Measurements from ENCODE around the gene EPS15. TPM values are rescaled to one million over a fixed set of nuclear protein-coding genes. Genes with fewer than 3 reads are reported as not detected.

EPS15 gene
- total and polyA plus RNA-seq, 2 of the 8 experiments (the other 6 are each of a cell fraction or from before 2014, with no cell fraction given): 15.9 to 57.2 TPM

GRCh38 chr1:51325878-51326755 is 192.9 kb downstream of the EPS15 start:
- Histone ChIP-seq H4K5ac (ENCODE audit: insufficient read length, low read depth, low read length) (no peak overlapping the region), H4K91ac (replicated peaks; ENCODE audit: insufficient read length, low read length) (no peak overlapping the region), H3K23me2 (ENCODE audit: low read depth, low read length) (peaks cover 6% of the 10 kb centered on the region; the same call in 1 of the 2 replicates), H3K14ac (ENCODE audit: insufficient read length) (no peak overlapping the region), H2BK5ac (ENCODE audit: low read depth, low read length) (no peak overlapping the region), H3K27ac (ENCODE audit: low read depth, low read length) (no peak overlapping the region), H3K36me3 (ENCODE audit: control insufficient read depth in 2 of 4, insufficient read depth in 4 of 4, low read length in 3 of 4) (no peaks in the 10 kb centered on the region), H3K4me3 (ENCODE audit: extremely low read depth in 1 of 4, insufficient read depth in 2 of 4, low read depth in 3 of 4, low read length in 4 of 4) (no peak overlapping the region), H2BK120ac (replicated peaks; ENCODE audit: low read depth, low read length) (no peak overlapping the region), H3K4me1 (replicated peaks in 1 of 4; ENCODE audit: control insufficient read depth in 3 of 4, insufficient read depth in 4 of 4, low read length in 3 of 4) (peaks cover 3 to 12% (median 8%) of the 10 kb centered on the region in 4 experiments), H3K79me1 (ENCODE audit: low read depth, low read length) (no peaks in the 10 kb centered on the region), H3K23ac (ENCODE audit: insufficient read length) (no peak overlapping the region), H2AFZ (ENCODE audit: low read length) (no peak overlapping the region), H3K79me2 (ENCODE audit: control insufficient read depth in 1 of 2, insufficient read depth in 2 of 2, low read length in 2 of 2) (no peaks in the 10 kb centered on the region), H3K9me3 (ENCODE audit: insufficient read depth in 2 of 2, low read depth in 1 of 2, low read length in 1 of 2) (no peaks in the 10 kb centered on the region), H2AK5ac (ENCODE audit: low read depth, low read length) (no peak overlapping the region), H4K20me1 (replicated peaks in 1 of 2; ENCODE audit: control insufficient read depth in 1 of 2, insufficient read depth in 2 of 2, low read length in 2 of 2) (peaks cover 0 to 1% of the 10 kb centered on the region in 2 experiments), H3K18ac (ENCODE audit: extremely low read depth, low read length) (no peak overlapping the region), H2BK15ac (ENCODE audit: low read length) (no peak overlapping the region), H3K56ac (replicated peaks; ENCODE audit: insufficient read length, low read depth, low read length) (no peak overlapping the region), H4K8ac (ENCODE audit: extremely low read depth, insufficient read depth, low read length) (no peak overlapping the region), H3K9ac (replicated peaks in 1 of 4; ENCODE audit: extremely low read depth in 1 of 4, low read depth in 3 of 4, low read length in 3 of 4) (no peak overlapping the region), H3K4ac (replicated peaks; ENCODE audit: insufficient read length, low read depth, low read length) (no peak overlapping the region), H3K4me2 (ENCODE audit: insufficient read depth in 1 of 2, low read depth in 2 of 2, low read length in 2 of 2) (no peak overlapping the region), H3K27me3 (replicated peaks in 1 of 4; ENCODE audit: control insufficient read depth in 3 of 4, extremely low read depth in 1 of 4, insufficient read depth in 3 of 4, low read length in 3 of 4) (peaks cover 0 to 11% (median 5%) of the 10 kb centered on the region in 4 experiments; a peak in 4 of 7 replicates), H2BK12ac (ENCODE audit: low read depth, low read length) (no peak overlapping the region), H2BK20ac (ENCODE audit: low read length) (no peak overlapping the region)
- FAIRE-seq: no peak
- ChIA-PET CTCF (ENCODE audit: partially characterized antibody) (interaction anchor here (0.6 to 1.4 kb wide), 2 partner anchors 12 to 109 kb away, joined by 5 read pairs; no protein-coding TSS in a partner anchor), POLR2A (ENCODE audit: partially characterized antibody) (interaction anchor here (0.7 kb wide), 1 partner anchor 160 kb away, joined by 3 read pairs; no protein-coding TSS in a partner anchor)
- no peak for DNase-seq (ENCODE audit: low read depth in 1 of 2, low spot score in 2 of 2)
- WGBS, 2 experiments (ENCODE audit: extremely low coverage in 1 of 2, insufficient coverage in 1 of 2, insufficient read length in 1 of 2, insufficient replicate concordance in 2 of 2, low coverage in 1 of 2, low lambda C conversion rate in 2 of 2, missing lambda C conversion rate in 1 of 2): 86% methylated on average over 15 of the region's 16 CpGs; no CpG with 5 or more reads in 1 of the 2 experiments
- TF ChIP-seq CTBP2 (IDR thresholded peaks at IDR 0.05; ENCODE audit: borderline replicate concordance, insufficient read depth, insufficient read length, low read length) (no peak), CREB1 (IDR thresholded peaks at IDR 0.05) (no peak), E2F6 (IDR thresholded peaks at IDR 0.05) (no peak), SRF (IDR thresholded peaks at IDR 0.05; ENCODE audit: low read depth, low read length) (no peak), KDM4A (IDR thresholded peaks at IDR 0.05; ENCODE audit: low read depth, low read length, severe bottlenecking) (no peak), KDM5A (IDR thresholded peaks at IDR 0.05; ENCODE audit: low read length) (no peak), MAX (IDR thresholded peaks at IDR 0.05) (no peak), RAD21 (IDR thresholded peaks at IDR 0.05 in 1 of 2, conservative IDR thresholded peaks at IDR 0.05 in 1 of 2; ENCODE audit: low read depth in 2 of 2, low read length in 2 of 2) (no peak), ZNF274 (IDR thresholded peaks at IDR 0.05; ENCODE audit: borderline replicate concordance, extremely low read depth, low read length) (no peak), JUN (IDR thresholded peaks at IDR 0.05; ENCODE audit: low read depth, low read length) (no peak), SP4 (IDR thresholded peaks at IDR 0.05; ENCODE audit: low read length) (no peak)

All from H1 (cell line).